IPS DF 6.9 (cell line): ENCODE results near the gene PGGHG.

Experiments used
- DNase-seq: peaks from one replicate; pipeline ENCODE4 v3.0.0-alpha.2; 2013; ENCODE audit warnings: low read depth, low spot score
- H3K27ac ChIP-seq: one replicate; pipeline ENCODE4 v1.5.1; 2013; ENCODE audit warnings: low read length, control low read depth
- H3K27me3 ChIP-seq: 2 replicates; pipeline ENCODE4 v1.6.1; 2013; ENCODE audit warnings: mild to moderate bottlenecking, low read length; ENCODE audit not compliant: control insufficient read depth, insufficient read depth
- H3K36me3 ChIP-seq: 2 replicates; pipeline ENCODE4 v1.6.1; 2013; ENCODE audit warnings: low read length; ENCODE audit not compliant: control insufficient read depth, insufficient read depth
- H3K4me1 ChIP-seq: 2 replicates; pipeline ENCODE4 v1.6.1; 2013; ENCODE audit warnings: low read length; ENCODE audit not compliant: control insufficient read depth, insufficient read depth
- H3K4me3 ChIP-seq: 2 replicates; pipeline ENCODE4 v1.5.1; 2013; ENCODE audit warnings: mild to moderate bottlenecking, low read length
- H3K9me3 ChIP-seq: 2 replicates; pipeline ENCODE4 v1.6.1; 2013; ENCODE audit warnings: low read length, inconsistent platforms; ENCODE audit not compliant: control insufficient read depth, insufficient read depth
- WGBS: extraction: QIAGEN DNeasy Blood & Tissue Kit; methylation state at CpG from one replicate; pipeline ENCODE4 v1.1.7; 2013; ENCODE audit warnings: mixed read lengths, missing lambda C conversion rate; ENCODE audit not compliant: insufficient read length, insufficient coverage; 5-methylcytosine and 5-hydroxymethylcytosine counted together

Gene PGGHG

GRCh38 chr11:293271-293851, 4.4 kb downstream of the PGGHG start:
- Histone ChIP-seq H3K4me3 (no peak overlapping the region), H3K4me1 (peaks cover 7% of the 10 kb centered on the region), H3K27ac (no peak overlapping the region), H3K36me3 (peaks cover 19% of the 10 kb centered on the region), H3K9me3 (no peaks in the 10 kb centered on the region), H3K27me3 (peaks cover under 1% of the 10 kb centered on the region; the same call in 1 of the 2 replicates)
- DNase-seq, result no peak
- no CpG with 5 or more reads among the region's 18 CpGs for WGBS

- H3K36me3 ChIP-seq, result peaks cover 19% of the 10 kb centered on the region
- no peaks in the 10 kb centered on the region for H3K9me3 ChIP-seq
- H3K4me3 ChIP-seq, result no peak overlapping the region
- peaks cover 7% of the 10 kb centered on the region for H3K4me1 ChIP-seq
- H3K27me3 ChIP-seq, result no peaks in the 10 kb centered on the region
- no peak for DNase-seq
- no peak overlapping the region for H3K27ac ChIP-seq
- WGBS, result no CpG with 5 or more reads among the region's 27 CpGs
Observed at GRCh38 chr11:293852-294661, 5.1 kb downstream of the PGGHG start.

- Histone ChIP-seq H3K27me3 (no peaks in the 10 kb centered on the region), H3K36me3 (peaks cover 19% of the 10 kb centered on the region), H3K9me3 (no peaks in the 10 kb centered on the region), H3K4me1 (peaks cover 9% of the 10 kb centered on the region), H3K27ac (no peak overlapping the region), H3K4me3 (no peak overlapping the region)
- DNase-seq, result no peak
- no CpG with 5 or more reads among the region's 16 CpGs for WGBS
Observed at GRCh38 chr11:294780-295179, 5.9 kb downstream of the PGGHG start.

GRCh38 chr11:295351-296170, 6.6 kb downstream of the PGGHG start:
- DNase-seq, result no peak
- Histone ChIP-seq H3K4me3 (no peak overlapping the region), H3K36me3 (peaks cover 19% of the 10 kb centered on the region), H3K9me3 (no peaks in the 10 kb centered on the region), H3K27me3 (no peaks in the 10 kb centered on the region), H3K27ac (no peak overlapping the region), H3K4me1 (peaks cover 12% of the 10 kb centered on the region)
- WGBS, result no CpG with 5 or more reads among the region's 26 CpGs

GRCh38 chr11:296171-297050, 7.5 kb downstream of the PGGHG start:
- Histone ChIP-seq H3K4me3 (no peak overlapping the region), H3K27ac (no peak overlapping the region), H3K27me3 (no peaks in the 10 kb centered on the region), H3K4me1 (peaks cover 14% of the 10 kb centered on the region), H3K9me3 (no peaks in the 10 kb centered on the region), H3K36me3 (peaks cover 19% of the 10 kb centered on the region)
- no peak for DNase-seq
- WGBS, result no CpG with 5 or more reads among the region's 35 CpGs

- Histone ChIP-seq H3K27me3 (no peaks in the 10 kb centered on the region), H3K9me3 (no peaks in the 10 kb centered on the region), H3K4me3 (no peak overlapping the region), H3K27ac (no peak overlapping the region), H3K4me1 (peaks cover 14% of the 10 kb centered on the region), H3K36me3 (peaks cover 19% of the 10 kb centered on the region)
- no peak for DNase-seq
- WGBS, result no CpG with 5 or more reads among the region's 13 CpGs
Observed at GRCh38 chr11:297051-297585, 8.2 kb downstream of the PGGHG start.

GRCh38 chr11:297586-298405, 8.9 kb downstream of the PGGHG start:
- Histone ChIP-seq H3K36me3 (peaks cover 15% of the 10 kb centered on the region), H3K4me1 (peaks cover 14% of the 10 kb centered on the region), H3K9me3 (no peaks in the 10 kb centered on the region), H3K27me3 (no peaks in the 10 kb centered on the region), H3K27ac (no peak overlapping the region), H3K4me3 (no peak overlapping the region)
- WGBS, result no CpG with 5 or more reads among the region's 26 CpGs
- no peak for DNase-seq

- no peak overlapping the region for H3K4me3 ChIP-seq
- H3K36me3 ChIP-seq, result peaks cover 13% of the 10 kb centered on the region
- WGBS, result no CpG with 5 or more reads among the region's 15 CpGs
- no peaks in the 10 kb centered on the region for H3K9me3 ChIP-seq
- no peak overlapping the region for H3K27ac ChIP-seq
- DNase-seq, result no peak
- peaks cover 14% of the 10 kb centered on the region for H3K4me1 ChIP-seq
- no peaks in the 10 kb centered on the region for H3K27me3 ChIP-seq
Observed at GRCh38 chr11:298406-299065, 9.6 kb downstream of the PGGHG start.
